HEK293 (cell line): ENCODE results near the gene MYBPH.

Source experiments
- CTCF ChIA-PET: fragments of 350-600 bp; formaldehyde crosslinking; extraction: SDS; loops from one replicate; lab custom pipeline; 2021; ENCODE audit warnings: antibody characterized with exemption; lab: Yijun Ruan, JAX
- POLR2A ChIA-PET: fragments of 300-600 bp; formaldehyde crosslinking; extraction: SDS; loops from one replicate; lab custom pipeline; 2020; ENCODE audit warnings: antibody characterized with exemption, inconsistent platforms; lab: Yijun Ruan, JAX
- H3K27ac ChIP-seq: fragments of 200-500 bp; sonication (Bioruptor generic); 2 replicates; pipeline ENCODE4 v1.5.1; 2014; ENCODE audit warnings: low read depth, low read length, control low read depth, inconsistent platforms; ENCODE audit errors: extremely low read depth
- H3K36me3 ChIP-seq, 2 experiments: fragments of 200-500 bp in 1 of 2; sonication (Bioruptor generic) in 1 of 2; 1 replicate in 1 of 2; 2 replicates in 1 of 2; pipeline ENCODE4 v1.5.1; 2014 to 2017; ENCODE audit warnings: inconsistent platforms in 2 of 2, low read length in 2 of 2; ENCODE audit not compliant: control insufficient read depth in 2 of 2, insufficient read depth in 1 of 2
- H3K4me1 ChIP-seq: fragments of 200-500 bp; sonication (Bioruptor generic); 2 replicates; pipeline ENCODE4 v1.5.1; 2014; ENCODE audit warnings: mild to moderate bottlenecking, low read length, inconsistent platforms; ENCODE audit not compliant: control insufficient read depth, insufficient read depth
- H3K4me3 ChIP-seq: 2 replicates; pipeline ENCODE4 v1.5.1; 2011; ENCODE audit warnings: low read depth, mild to moderate bottlenecking, control low read depth, low read length, moderate library complexity
- H3K9me3 ChIP-seq: fragments of 200-500 bp; sonication (Bioruptor generic); 2 replicates; pipeline ENCODE4 v1.5.1; 2014; ENCODE audit warnings: low read depth, low read length, inconsistent platforms; ENCODE audit not compliant: control insufficient read depth, insufficient read depth
- BCL11A ChIP-seq: fragments of 450-650 bp; formaldehyde crosslinking; IDR thresholded peaks from 2 replicates; pipeline ENCODE4 v1.5.1; 2016; ENCODE audit warnings: low read depth, missing biosample characterization, missing genetic modification characterization
- CTCF ChIP-seq: fragments of 450-650 bp; formaldehyde crosslinking; IDR thresholded peaks from 2 replicates; pipeline ENCODE4 v1.5.1; 2016; ENCODE audit warnings: missing biosample characterization, missing genetic modification characterization
- IKZF3 ChIP-seq: fragments of 450-650 bp; IDR thresholded peaks from 2 replicates; pipeline ENCODE4 v1.5.0; 2018; ENCODE audit warnings: missing biosample characterization, mild to moderate bottlenecking, missing genetic modification characterization, moderate library complexity
- INSM2 ChIP-seq: fragments of 450-650 bp; formaldehyde crosslinking; IDR thresholded peaks from 2 replicates; pipeline ENCODE4 v1.5.1; 2016; ENCODE audit warnings: missing biosample characterization, missing genetic modification characterization
- KLF8 ChIP-seq: fragments of 450-650 bp; formaldehyde crosslinking; IDR thresholded peaks from 2 replicates; pipeline ENCODE4 v1.5.1; 2016; ENCODE audit warnings: missing biosample characterization, missing genetic modification characterization
- PRDM10 ChIP-seq: fragments of 450-650 bp; formaldehyde crosslinking; IDR thresholded peaks from 2 replicates; pipeline ENCODE4 v1.5.1; 2016; ENCODE audit warnings: missing biosample characterization, missing genetic modification characterization
- SP3 ChIP-seq: fragments of 450-650 bp; formaldehyde crosslinking; IDR thresholded peaks from 2 replicates; pipeline ENCODE4 v1.5.1; 2016; ENCODE audit warnings: missing biosample characterization, missing genetic modification characterization
- ZBTB6 ChIP-seq: fragments of 450-650 bp; formaldehyde crosslinking; IDR thresholded peaks from 2 replicates; pipeline ENCODE4 v1.5.1; 2017; ENCODE audit warnings: missing biosample characterization, missing genetic modification characterization
- ZNF112 ChIP-seq: fragments of 450-650 bp; formaldehyde crosslinking; IDR thresholded peaks from 2 replicates; pipeline ENCODE4 v1.5.0; 2017; ENCODE audit warnings: missing biosample characterization, missing genetic modification characterization
- ZNF155 ChIP-seq: fragments of 450-650 bp; formaldehyde crosslinking; IDR thresholded peaks from 2 replicates; pipeline ENCODE4 v1.5.1; 2016; ENCODE audit warnings: missing biosample characterization, missing genetic modification characterization
- ZNF16 ChIP-seq: fragments of 450-650 bp; formaldehyde crosslinking; IDR thresholded peaks from 2 replicates; pipeline ENCODE4 v1.5.1; 2016; ENCODE audit warnings: low read depth, missing biosample characterization, missing genetic modification characterization
- ZNF211 ChIP-seq: fragments of 450-650 bp; formaldehyde crosslinking; IDR thresholded peaks from 2 replicates; pipeline ENCODE4 v1.5.1; 2016; ENCODE audit warnings: low read depth, missing biosample characterization, missing genetic modification characterization
- ZNF37A ChIP-seq: fragments of 450-650 bp; IDR thresholded peaks from 2 replicates; pipeline ENCODE4 v1.5.1; 2018; ENCODE audit warnings: missing biosample characterization, missing genetic modification characterization
- ZNF391 ChIP-seq: fragments of 450-650 bp; formaldehyde crosslinking; IDR thresholded peaks from 2 replicates; pipeline ENCODE4 v1.5.1; 2016; ENCODE audit warnings: low read depth, missing biosample characterization, missing genetic modification characterization, borderline replicate concordance
- ZNF571 ChIP-seq: fragments of 450-650 bp; formaldehyde crosslinking; IDR thresholded peaks from 2 replicates; pipeline ENCODE4 v1.5.0; 2017; ENCODE audit warnings: missing biosample characterization, missing genetic modification characterization
- ZNF670 ChIP-seq: fragments of 450-650 bp; formaldehyde crosslinking; IDR thresholded peaks from 2 replicates; pipeline ENCODE4 v1.5.1; 2016; ENCODE audit warnings: missing biosample characterization, missing genetic modification characterization, low read depth
- ZNF768 ChIP-seq: fragments of 450-650 bp; formaldehyde crosslinking; IDR thresholded peaks from 2 replicates; pipeline ENCODE4 v1.5.1; 2018; ENCODE audit warnings: missing biosample characterization, mild to moderate bottlenecking, missing genetic modification characterization
- ZSCAN4 ChIP-seq: fragments of 450-650 bp; formaldehyde crosslinking; IDR thresholded peaks from 2 replicates; pipeline ENCODE4 v1.5.1; 2017; ENCODE audit warnings: missing biosample characterization, missing genetic modification characterization

Gene MYBPH

DNA sequence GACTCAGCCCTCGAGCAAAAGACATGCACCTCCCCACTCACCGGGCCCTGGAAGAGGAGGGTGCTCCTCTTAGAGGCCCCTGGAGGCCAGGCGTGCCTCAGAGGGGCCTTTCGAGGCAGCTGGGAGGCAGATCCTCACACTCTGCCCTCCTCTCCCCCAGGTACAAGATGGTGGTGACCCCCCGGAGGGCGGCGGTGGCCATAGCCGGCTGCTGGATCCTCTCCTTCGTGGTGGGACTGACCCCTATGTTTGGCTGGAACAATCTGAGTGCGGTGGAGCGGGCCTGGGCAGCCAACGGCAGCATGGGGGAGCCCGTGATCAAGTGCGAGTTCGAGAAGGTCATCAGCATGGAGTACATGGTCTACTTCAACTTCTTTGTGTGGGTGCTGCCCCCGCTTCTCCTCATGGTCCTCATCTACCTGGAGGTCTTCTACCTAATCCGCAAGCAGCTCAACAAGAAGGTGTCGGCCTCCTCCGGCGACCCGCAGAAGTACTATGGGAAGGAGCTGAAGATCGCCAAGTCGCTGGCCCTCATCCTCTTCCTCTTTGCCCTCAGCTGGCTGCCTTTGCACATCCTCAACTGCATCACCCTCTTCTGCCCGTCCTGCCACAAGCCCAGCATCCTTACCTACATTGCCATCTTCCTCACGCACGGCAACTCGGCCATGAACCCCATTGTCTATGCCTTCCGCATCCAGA lies 10.4 kb downstream of the MYBPH start:
- H3K4me1 ChIP-seq, result no peaks in the 10 kb centered on the region
- POLR2A ChIA-PET, result no interaction called here
- TF ChIP-seq ZSCAN4 (tag by site-specific recombination), result no peak
- TF ChIP-seq ZNF155 (tag by site-specific recombination), result no peak
- TF ChIP-seq ZNF16 (tag by site-specific recombination), result no peak
- TF ChIP-seq PRDM10 (tag by site-specific recombination), result no peak
- no peak for TF ChIP-seq KLF8 (tag by site-specific recombination)
- TF ChIP-seq SP3 (tag by site-specific recombination), result no peak
- no peak for TF ChIP-seq ZNF391 (tag by site-specific recombination)
- no peak for TF ChIP-seq ZNF37A (tag by site-specific recombination)
- TF ChIP-seq ZNF211 (tag by site-specific recombination), result no peak
- no peak for TF ChIP-seq CTCF
- TF ChIP-seq INSM2 (tag by site-specific recombination), result no peak
- no peak for TF ChIP-seq ZBTB6 (tag by site-specific recombination)
- TF ChIP-seq ZNF670 (tag by site-specific recombination), result no peak
- TF ChIP-seq IKZF3 (tag by site-specific recombination), result no peak
- TF ChIP-seq ZNF571, result no peak
- TF ChIP-seq ZNF768 (tag by site-specific recombination), result no peak
- no peak for TF ChIP-seq ZNF112 (tag by site-specific recombination)
- TF ChIP-seq BCL11A (tag by site-specific recombination), result no peak
- TF ChIP-seq, all 188 proteins: peak for 0
- no peak overlapping the region for H3K4me3 ChIP-seq
- H3K36me3 ChIP-seq, result peaks cover 0 to 2% of the 10 kb centered on the region in 2 experiments; a peak in 1 of 3 replicates
- H3K9me3 ChIP-seq, result no peaks in the 10 kb centered on the region
- CTCF ChIA-PET, result interaction anchor here (0.6 to 3.1 kb wide), 4 partner anchors 47 to 126 kb away, joined by 3 to 11 read pairs (median 4); no protein-coding TSS in a partner anchor
- H3K27ac ChIP-seq, result no peak overlapping the region
